K562 (cell line): ENCODE measurements around the gene ERAP2. TPM values are rescaled to one million over a fixed set of nuclear protein-coding genes. Genes with fewer than 3 reads are reported as not detected.

Experiments
- ATAC-seq: fragments of 200-7000 bp; cut with Tn5 transposase; 3 replicates; pipeline ENCODE4 v1.9.1; 2020; ENCODE audit warnings: moderate library complexity
- BruUV-seq: library from RNA; stranded (reverse); fragments of 400-500 nt; replicated peaks from 2 replicates; lab custom pipeline; 2021; lab: Mats Ljungman, UMichigan
- CTCF ChIA-PET: fragments of 300-600 bp; formaldehyde crosslinking; extraction: SDS; loops from one replicate; lab custom pipeline; 2021; ENCODE audit warnings: low intra/inter-chr PET ratio; lab: Yijun Ruan, JAX
- POLR2A ChIA-PET: fragments of 300-600, 350-650 bp; sonication (Branson Sonifier 250); formaldehyde crosslinking; extraction: SDS; loops from one replicate; lab custom pipeline; 2021; ENCODE audit warnings: antibody characterized with exemption, inconsistent platforms; lab: Yijun Ruan, JAX
- DNase-seq, 4 experiments: peaks; one replicate each; pipeline versions ENCODE4 v3.0.0 to v3.0.0-alpha.2; 2011 to 2018; ENCODE audit warnings: low spot score in 3 of 4, mixed read lengths in 3 of 4; ENCODE audit errors: extremely low read depth in 1 of 4
- FAIRE-seq: peaks from 2 replicates; lab custom pipeline; 2011; peaks lifted over from hg19 to GRCh38; lab: Jason Lieb, UNC
- H2AFZ ChIP-seq: 2 replicates; pipeline ENCODE4 v1.6.0; 2011; ENCODE audit warnings: low read depth, low read length, control low read depth, inconsistent platforms
- H3K27ac ChIP-seq: fragments of 200-600 bp; 3 replicates; pipeline ENCODE4 v1.8.0; 2011; ENCODE audit warnings: low read depth, mild to moderate bottlenecking, control low read depth, inconsistent platforms, low read length, moderate library complexity, mixed read lengths; ENCODE audit errors: extremely low read depth
- H3K27me3 ChIP-seq, 2 experiments: fragments of 300-600 bp in 1 of 2; 2 replicates in 1 of 2; 3 replicates in 1 of 2; pipeline versions ENCODE4 v1.6.0 to v1.8.0; 2011; ENCODE audit warnings: inconsistent platforms in 2 of 2, low read length in 2 of 2, mild to moderate bottlenecking in 1 of 2, mixed read lengths in 1 of 2, moderate library complexity in 1 of 2; ENCODE audit not compliant: control insufficient read depth in 2 of 2, insufficient read depth in 2 of 2
- H3K36me3 ChIP-seq: fragments of 300-600 bp; 3 replicates; pipeline ENCODE4 v1.8.0; 2011; ENCODE audit warnings: mild to moderate bottlenecking, low read length, inconsistent platforms; ENCODE audit not compliant: control insufficient read depth, insufficient read depth
- H3K4me1 ChIP-seq, 2 experiments: fragments of 200-600 bp in 1 of 2; replicated peaks in 1 of 2; 2 replicates in 1 of 2; 3 replicates in 1 of 2; pipeline versions ENCODE4 v1.5.1 to v1.8.0; 2011; ENCODE audit warnings: inconsistent platforms in 2 of 2, low read length in 2 of 2, mild to moderate bottlenecking in 1 of 2, mixed read lengths in 1 of 2, moderate library complexity in 1 of 2; ENCODE audit not compliant: control insufficient read depth in 2 of 2, insufficient read depth in 2 of 2
- H3K4me2 ChIP-seq: 2 replicates; pipeline ENCODE4 v1.6.1; 2011; ENCODE audit warnings: low read length, control low read depth, inconsistent platforms, mixed read lengths; ENCODE audit not compliant: insufficient read depth
- H3K4me3 ChIP-seq: fragments of 200-600 bp; sonication (generic), shearing (Covaris generic); 2 replicates; pipeline ENCODE4 v1.5.1; 2016; ENCODE audit warnings: control low read depth, inconsistent platforms
- H3K79me2 ChIP-seq: fragments of 200-600 bp; 3 replicates; pipeline ENCODE4 v1.8.0; 2011; ENCODE audit warnings: low read length, inconsistent platforms; ENCODE audit not compliant: control insufficient read depth, insufficient read depth
- H3K9ac ChIP-seq, 2 experiments: 2 replicates each; pipeline versions ENCODE4 v1.6.0 to v1.6.1; 2011; ENCODE audit warnings: low read depth in 2 of 2, low read length in 2 of 2, control low read depth in 1 of 2, inconsistent platforms in 1 of 2, mild to moderate bottlenecking in 1 of 2, mixed read lengths in 1 of 2; ENCODE audit not compliant: insufficient read depth in 1 of 2
- H3K9me1 ChIP-seq: one replicate; pipeline ENCODE4 v1.6.0; 2011; ENCODE audit warnings: inconsistent platforms, mild to moderate bottlenecking, low read length, moderate library complexity; ENCODE audit not compliant: control insufficient read depth, insufficient read depth
- H3K9me3 ChIP-seq: replicated peaks from 2 replicates; pipeline ENCODE4 v1.5.1; 2011; ENCODE audit warnings: low read depth, low read length, inconsistent platforms; ENCODE audit not compliant: control insufficient read depth, insufficient read depth
- H4K20me1 ChIP-seq: replicated peaks from 2 replicates; pipeline ENCODE4 v1.6.1; 2011; ENCODE audit warnings: low read length, inconsistent platforms, mixed read lengths; ENCODE audit not compliant: control insufficient read depth, insufficient read depth
- BHLHE40 ChIP-seq: IDR thresholded peaks from 2 replicates; pipeline ENCODE4 v1.6.1; 2011; ENCODE audit warnings: low read length, improper control_type of control experiment
- CBFA2T3 ChIP-seq: fragments of 450-650 bp; IDR thresholded peaks from 2 replicates; pipeline ENCODE4 v1.6.1; 2017
- CEBPG ChIP-seq, 3 experiments: fragments of 200-800 bp in 1 of 3; sonication (Bioruptor generic) in 1 of 3; sonication (generic) in 1 of 3; formaldehyde crosslinking in 1 of 3; IDR thresholded peaks in 2 of 3; conservative IDR thresholded peaks in 1 of 3; 2 replicates each; pipeline versions ENCODE4 v1.6.1 to v1.8.0; 2016 to 2022; ENCODE audit warnings: missing compliant biosample characterization in 2 of 3, missing genetic modification characterization in 2 of 3, mild to moderate bottlenecking in 1 of 3, missing genetic modification reagents in 1 of 3
- FOS ChIP-seq: IDR thresholded peaks from 3 replicates; pipeline ENCODE4 v1.6.1; 2011; ENCODE audit not compliant: insufficient read length; ENCODE audit errors: extremely low read depth
- MCM2 ChIP-seq: fragments of 450-650 bp; IDR thresholded peaks from 2 replicates; pipeline ENCODE4 v1.6.1; 2017; ENCODE audit warnings: low read depth, mild to moderate bottlenecking
- NR1H2 ChIP-seq: sonication (generic); formaldehyde crosslinking; IDR thresholded peaks from 2 replicates; pipeline ENCODE4 v1.4.0; 2020; ENCODE audit warnings: mild to moderate bottlenecking, missing genetic modification reagents
- TCF3 ChIP-seq: sonication (generic); formaldehyde crosslinking; IDR thresholded peaks from 2 replicates; pipeline ENCODE4 v1.4.0; 2020; ENCODE audit warnings: mild to moderate bottlenecking, missing genetic modification reagents
- ZNF184 ChIP-seq: sonication (generic); formaldehyde crosslinking; IDR thresholded peaks from 2 replicates; pipeline ENCODE4 v1.5.0; 2020; ENCODE audit warnings: missing genetic modification reagents
- ZNF766 ChIP-seq: fragments of 200-800 bp; sonication (Bioruptor generic); conservative IDR thresholded peaks from 2 replicates; pipeline ENCODE4 v1.6.1; 2016; ENCODE audit warnings: missing genetic modification characterization, missing compliant biosample characterization
- WGBS: fragments of 100-300 bp; shearing (Covaris generic); methylation state at CpG from one replicate; pipeline ENCODE4 v1.1.6; 2016; ENCODE audit warnings: low coverage, mixed read lengths; ENCODE audit not compliant: insufficient coverage; ENCODE audit errors: missing lambda C conversion rate; 5-methylcytosine and 5-hydroxymethylcytosine counted together
- in situ Hi-C: fragments of 300-500 bp; cut with MboI; formaldehyde crosslinking; loops from 4 replicates; pipeline ENCODE4 v1.15.0; 2018; ENCODE audit warnings: inconsistent platforms, mixed read lengths
- intact Hi-C: fragments of 100-400 bp; cut with micrococcal nuclease; formaldehyde crosslinking; loops from 2 replicates; pipeline ENCODE4 v1.14.2; 2022
- polyA plus RNA-seq, 8 experiments: library from polyadenylated mRNA; depleted of rRNA in 4 of 8; stranded (reverse) in 5 of 8; unstranded in 3 of 8; fragments of >200 nt; fragmentation: Nextera tagmentation in 2 of 8; fragmentation: Illumina TruSeq in 1 of 8; extraction: Ambion mirVana in 2 of 8; extraction: Trizol in 1 of 8; gene quantifications; 2 replicates each; pipeline versions ENCODE4 v1.2.1 to v1.2.3, GENCODE V29; 2011 to 2014; ENCODE audit warnings: inconsistent platforms in 1 of 8, missing spikeins in 1 of 8
- total RNA-seq, 7 experiments: library from RNA; depleted of rRNA in 6 of 7; stranded (reverse); fragments of >200 nt in 6 of 7; fragmentation: Illumina TruSeq in 2 of 7; extraction: Trizol in 2 of 7; gene quantifications; 2 replicates each; pipeline versions ENCODE4 v1.2.1 to v1.2.3, GENCODE V29; 2011 to 2021; ENCODE audit warnings: low replicate concordance in 1 of 7

The ERAP2 gene
- total and polyA plus RNA-seq, 9 of the 15 experiments (the other 6 are each of a cell fraction or from before 2014, with no cell fraction given) = 0.93 to 4.0 (median 2.1) TPM

DNA sequence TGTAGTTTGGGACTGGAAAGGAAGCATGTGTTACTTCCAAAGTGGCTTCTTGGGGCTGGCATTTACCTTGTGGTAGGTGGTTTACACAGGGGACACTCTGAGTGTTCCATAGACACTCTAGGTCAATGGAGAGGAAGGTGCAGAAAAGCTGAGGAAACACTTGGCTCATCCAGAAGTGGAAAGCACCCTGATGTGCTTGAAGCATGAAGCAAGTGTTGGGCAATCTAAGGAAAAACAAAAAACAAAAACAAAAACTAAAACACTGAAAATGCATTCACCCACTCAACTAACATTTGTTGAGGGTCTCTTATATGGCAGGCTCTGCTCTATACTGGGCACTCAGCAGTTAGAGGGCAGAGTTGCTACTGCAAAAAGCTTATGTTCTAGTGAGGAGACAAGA, 2.9 kb upstream of the ERAP2 start:
- FAIRE-seq (no peak), DNase-seq (no peak), ATAC-seq (no peak)
- no peaks in the 10 kb centered on the region for H3K9me1 ChIP-seq
- H3K27ac ChIP-seq = no peak overlapping the region
- no peak overlapping the region for H3K4me3 ChIP-seq
- no peaks in the 10 kb centered on the region for H3K9me3 ChIP-seq
- H3K36me3 ChIP-seq = no peaks in the 10 kb centered on the region
- TF ChIP-seq CEBPG (CRISPR knock-in tag; IDR thresholded peaks at IDR 0.05) (0 out of 2 replicates have a peak, but pooled peaks have one; percentile 8), CEBPG (tag; conservative IDR thresholded peaks at IDR 0.05 in 1 of 2, IDR thresholded peaks at IDR 0.05 in 1 of 2) (peak; percentile 30 to 53; a peak in 2 of 4 replicates), FOS (no peak)
- no TSS peak for BruUV-seq
- H3K79me2 ChIP-seq = no peaks in the 10 kb centered on the region
- H4K20me1 ChIP-seq = no peaks in the 10 kb centered on the region
- ChIA-PET POLR2A (interaction anchor here (0.8 kb wide), 1 partner anchor 10 kb away, joined by 3 read pairs; no protein-coding TSS in a partner anchor), CTCF (no interaction called here)
- intact Hi-C loops = no loop called here
- peaks cover 0 to 16% of the 10 kb centered on the region in 2 experiments; a peak in 3 of 5 replicates for H3K4me1 ChIP-seq
- no peak overlapping the region for H3K4me2 ChIP-seq
- H3K9ac ChIP-seq = no peak overlapping the region
- in situ Hi-C loops = no loop called here
- H2AFZ ChIP-seq = peak overlapping the region; percentile 48
- no peaks in the 10 kb centered on the region for H3K27me3 ChIP-seq

DNA sequence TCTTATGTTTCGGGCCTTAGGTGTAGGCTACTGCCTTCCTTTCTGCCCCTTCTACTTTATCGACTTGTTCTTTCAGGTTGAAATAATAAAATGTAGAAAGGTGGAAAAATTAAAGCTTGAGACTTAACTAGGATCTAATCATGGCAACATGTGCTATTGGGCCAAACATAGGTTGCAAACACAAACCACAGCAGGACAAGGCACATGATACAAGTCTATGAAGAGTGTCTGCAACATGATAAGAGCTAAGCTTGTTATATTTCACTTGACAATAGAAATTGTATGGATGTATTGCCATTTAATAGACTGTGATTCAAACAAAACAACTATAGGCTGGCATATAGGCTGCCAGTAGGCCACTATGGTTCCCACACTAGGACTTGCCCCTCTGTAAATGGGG, 1.7 kb upstream of the ERAP2 start:
- no peaks in the 10 kb centered on the region for H3K79me2 ChIP-seq
- TF ChIP-seq CBFA2T3 (peak; percentile 52; the same call in 1 of the 2 replicates), MCM2 (no peak), BHLHE40 (0 out of 2 replicates have a peak, but pooled peaks have one; percentile 24), ZNF184 (CRISPR knock-in tag) (no peak), NR1H2 (CRISPR knock-in tag) (no peak), TCF3 (peak; percentile 49; the same call in 1 of the 2 replicates), ZNF766 (no peak)
- peak overlapping the region; percentile 41 for H2AFZ ChIP-seq
- intact Hi-C loops = no loop called here
- H3K9ac ChIP-seq = no peak overlapping the region; a peak in 1 of 4 replicates
- H3K36me3 ChIP-seq = no peaks in the 10 kb centered on the region
- H3K9me1 ChIP-seq = no peaks in the 10 kb centered on the region
- no peaks in the 10 kb centered on the region for H4K20me1 ChIP-seq
- BruUV-seq = no TSS peak
- FAIRE-seq = no peak
- ATAC-seq = peak; percentile 8; the same call in 2 of the 3 replicates
- H3K27me3 ChIP-seq = no peaks in the 10 kb centered on the region
- no peaks in the 10 kb centered on the region for H3K9me3 ChIP-seq
- CTCF ChIA-PET = no interaction called here
- H3K4me1 ChIP-seq = peaks cover 0 to 16% of the 10 kb centered on the region in 2 experiments; a peak in 3 of 5 replicates
- WGBS = 80% methylated on average over 2 of the region's 2 CpGs
- in situ Hi-C loops = loop anchor here (5.0 kb wide), 1 partner anchor 288 kb away; no protein-coding TSS in a partner anchor
- no peak overlapping the region for H3K4me2 ChIP-seq
- H3K27ac ChIP-seq = no peak overlapping the region
- H3K4me3 ChIP-seq = no peak overlapping the region
- DNase-seq = peak in 1 of 4 experiments; percentile 31
- POLR2A ChIA-PET = interaction anchor here (1.1 kb wide), 1 partner anchor 19 kb away, joined by 4 read pairs; no protein-coding TSS in a partner anchor
